ENCODE measurements around the gene DGKQ.

DGKQ gene

GRCh38 chr4:917992-918391, 55.4 kb downstream of the DGKQ start:
- Histone ChIP-seq H3K4me1 (peaks cover 0 to 12% (median 3%) of the 10 kb centered on the region in 4 donors), H3K36me3 (peaks cover under 1 to 8% (median 4%) of the 10 kb centered on the region in 3 donors), H3K27ac (no peak overlapping the region), H3K4me3 (no peak overlapping the region), H3K27me3 (no peaks in the 10 kb centered on the region), H3K9me3 (no peaks in the 10 kb centered on the region)
- TF ChIP-seq CTCF (IDR thresholded peaks at IDR 0.05), result no peak
- intact Hi-C loops (cut with DNase I; ENCODE audit: low total_unique reads), result no loop called here
- no peak for DNase-seq

DNA sequence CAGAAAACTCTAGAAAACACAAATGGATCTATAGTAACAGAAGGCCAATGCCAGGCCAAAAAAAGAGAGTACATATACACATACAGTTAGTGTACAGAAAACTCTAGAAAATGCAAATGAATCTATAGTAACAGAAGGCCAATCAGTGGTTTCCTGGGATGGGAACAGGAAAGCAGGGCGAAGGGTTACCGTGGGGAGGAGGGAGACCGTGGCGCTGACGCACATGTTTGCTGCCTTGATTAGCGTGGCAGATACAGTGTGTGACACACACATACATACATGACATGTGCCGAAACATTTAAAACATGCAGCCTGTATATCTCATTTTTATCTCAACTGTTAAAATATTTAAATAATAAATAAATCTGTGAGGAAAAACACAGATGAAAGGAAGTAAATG, 55.9 kb downstream of the DGKQ start:
- TF ChIP-seq CTCF (IDR thresholded peaks at IDR 0.05), result no peak
- intact Hi-C loops (cut with DNase I; ENCODE audit: low total_unique reads), result no loop called here
- H3K4me1 ChIP-seq, result peaks cover 0 to 12% (median 3%) of the 10 kb centered on the region in 4 donors

DNA sequence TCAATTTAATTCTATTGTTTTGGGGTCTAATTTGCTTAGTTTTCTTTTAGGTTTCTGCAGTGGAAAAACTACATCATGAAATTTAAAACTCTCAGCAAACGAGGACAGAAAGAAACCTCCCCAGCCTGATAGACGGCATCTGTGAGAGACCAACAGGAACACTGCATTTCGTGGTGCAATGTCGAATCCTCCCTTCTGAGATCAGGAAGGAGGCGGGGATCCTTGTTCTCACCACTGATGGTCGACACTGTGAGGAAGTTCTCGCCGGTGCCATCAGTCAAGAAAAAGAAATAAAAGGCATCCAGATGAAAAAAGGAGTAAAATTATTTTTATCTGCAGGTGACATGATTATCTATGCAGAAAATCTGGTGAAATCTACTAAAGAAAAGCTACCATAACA, 57.8 kb downstream of the DGKQ start:
- no peak for TF ChIP-seq CTCF (IDR thresholded peaks at IDR 0.05)
- no peak overlapping the region for H3K4me3 ChIP-seq
- peaks cover 19 to 29% (median 20%) of the 10 kb centered on the region in 3 donors for H3K36me3 ChIP-seq
- intact Hi-C loops (cut with DNase I; ENCODE audit: low total_unique reads), result no loop called here
- H3K4me1 ChIP-seq, result peaks cover 0 to 12% (median 3%) of the 10 kb centered on the region in 4 donors
- DNase-seq, result peak; percentile 21 to 29
- no peak overlapping the region for H3K27ac ChIP-seq
- no peaks in the 10 kb centered on the region for H3K27me3 ChIP-seq
- no peaks in the 10 kb centered on the region for H3K9me3 ChIP-seq

More for the DNA sequence above, 55.9 kb downstream of the DGKQ start:
- no peaks in the 10 kb centered on the region for H3K9me3 ChIP-seq
- peaks cover 4 to 10% (median 6%) of the 10 kb centered on the region in 3 donors for H3K36me3 ChIP-seq
- no peak overlapping the region for H3K4me3 ChIP-seq
- peak; percentile 5 to 9 for DNase-seq
- no peaks in the 10 kb centered on the region for H3K27me3 ChIP-seq
- no peak overlapping the region for H3K27ac ChIP-seq

- Histone ChIP-seq H3K4me1 (peaks cover 0 to 12% (median 3%) of the 10 kb centered on the region in 4 donors), H3K27me3 (no peaks in the 10 kb centered on the region), H3K4me3 (no peak overlapping the region), H3K36me3 (peaks cover 19 to 34% (median 20%) of the 10 kb centered on the region in 3 donors), H3K27ac (no peak overlapping the region), H3K9me3 (no peaks in the 10 kb centered on the region)
- peak; percentile 8 to 49 for DNase-seq
- TF ChIP-seq CTCF (IDR thresholded peaks at IDR 0.05), result no peak
- intact Hi-C loops (cut with DNase I; ENCODE audit: low total_unique reads), result no loop called here
Measured at GRCh38 chr4:915041-915474, 58.3 kb downstream of the DGKQ start.

DNA sequence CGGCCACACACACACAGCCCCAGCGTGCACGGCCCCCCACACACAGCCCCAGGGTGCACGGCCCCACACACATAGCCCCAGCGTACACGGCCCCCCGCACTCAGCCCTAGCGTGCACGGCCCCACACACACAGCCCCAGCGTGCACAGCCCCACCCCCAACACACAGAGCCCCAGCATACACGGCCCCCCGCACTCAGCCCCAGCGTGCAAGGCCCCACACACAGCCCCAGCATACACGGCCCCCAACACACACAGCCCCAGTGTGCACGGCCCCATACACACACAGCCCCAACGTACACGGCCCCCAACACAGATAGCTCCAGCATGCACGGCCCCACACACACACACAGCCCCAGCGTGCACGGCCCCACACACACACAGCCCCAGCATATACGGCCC, 58.8 kb downstream of the DGKQ start:
- H3K27me3 ChIP-seq, result no peaks in the 10 kb centered on the region
- H3K27ac ChIP-seq, result no peak overlapping the region
- H3K4me1 ChIP-seq, result peaks cover 0 to 12% (median 3%) of the 10 kb centered on the region in 4 donors
- no peak for TF ChIP-seq CTCF (IDR thresholded peaks at IDR 0.05)
- no peak overlapping the region for H3K4me3 ChIP-seq
- no peaks in the 10 kb centered on the region for H3K9me3 ChIP-seq
- peaks cover 19 to 39% (median 20%) of the 10 kb centered on the region in 3 donors for H3K36me3 ChIP-seq
- peak; percentile 12 to 19 for DNase-seq
- intact Hi-C loops (cut with DNase I; ENCODE audit: low total_unique reads), result no loop called here

GRCh38 chr4:913280-913618, 60.1 kb downstream of the DGKQ start:
- intact Hi-C loops (cut with DNase I; ENCODE audit: low total_unique reads), result no loop called here
- DNase-seq, result no peak
- H3K27me3 ChIP-seq, result no peaks in the 10 kb centered on the region
- peaks cover 19 to 49% (median 20%) of the 10 kb centered on the region in 3 donors for H3K36me3 ChIP-seq
- H3K9me3 ChIP-seq, result no peaks in the 10 kb centered on the region
- H3K4me1 ChIP-seq, result peaks cover 0 to 12% (median 3%) of the 10 kb centered on the region in 4 donors
- no peak overlapping the region for H3K4me3 ChIP-seq
- no peak overlapping the region for H3K27ac ChIP-seq
- no peak for TF ChIP-seq CTCF (IDR thresholded peaks at IDR 0.05)

Data from tibial artery (tissue), 4 donors.